ENCODE measurements around the gene THBS2. TPM values are rescaled to one million over a fixed set of nuclear protein-coding genes. Genes with fewer than 3 reads are reported as not detected.

THBS2 gene
- total and polyA plus RNA-seq, 12 donors: 5.2 to 45.9 (median 10.7) TPM

DNA sequence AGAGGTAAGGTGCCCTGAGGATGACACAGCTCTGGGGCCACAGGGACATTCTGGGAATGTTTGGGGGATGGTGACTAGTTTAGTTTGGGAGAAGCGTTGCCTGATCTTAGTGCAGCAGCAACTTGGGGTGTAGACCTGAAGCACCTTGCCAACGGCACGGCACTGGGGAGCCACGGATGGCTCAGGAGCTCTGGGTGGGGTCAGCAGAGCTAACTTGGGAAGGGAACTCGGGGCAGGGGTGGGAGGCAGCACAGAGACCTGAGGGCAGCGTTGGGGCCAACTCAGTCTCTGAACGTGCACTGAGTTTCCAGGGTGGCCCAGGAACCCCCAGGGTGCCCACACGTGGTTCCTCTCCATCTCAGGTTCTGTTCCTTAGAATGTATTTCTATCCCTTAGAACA lies 14.9 kb downstream of the THBS2 start:
- Histone ChIP-seq H3K4me1 (no peaks in the 10 kb centered on the region), H3K36me3 (peaks cover 0 to 34% (median 0%) of the 10 kb centered on the region in 9 donors), H3K9me3 (peaks cover 0 to 8% (median 0%) of the 10 kb centered on the region in 11 donors), H3K27me3 (peaks cover 0 to 17% (median 0%) of the 10 kb centered on the region in 7 donors), H3K4me3 (no peak overlapping the region), H3K27ac (no peak overlapping the region)
- ATAC-seq: no peak
- DNase-seq: no peak
- intact Hi-C loops (cut with DNase I): no loop called here
- TF ChIP-seq, protein P1, sequence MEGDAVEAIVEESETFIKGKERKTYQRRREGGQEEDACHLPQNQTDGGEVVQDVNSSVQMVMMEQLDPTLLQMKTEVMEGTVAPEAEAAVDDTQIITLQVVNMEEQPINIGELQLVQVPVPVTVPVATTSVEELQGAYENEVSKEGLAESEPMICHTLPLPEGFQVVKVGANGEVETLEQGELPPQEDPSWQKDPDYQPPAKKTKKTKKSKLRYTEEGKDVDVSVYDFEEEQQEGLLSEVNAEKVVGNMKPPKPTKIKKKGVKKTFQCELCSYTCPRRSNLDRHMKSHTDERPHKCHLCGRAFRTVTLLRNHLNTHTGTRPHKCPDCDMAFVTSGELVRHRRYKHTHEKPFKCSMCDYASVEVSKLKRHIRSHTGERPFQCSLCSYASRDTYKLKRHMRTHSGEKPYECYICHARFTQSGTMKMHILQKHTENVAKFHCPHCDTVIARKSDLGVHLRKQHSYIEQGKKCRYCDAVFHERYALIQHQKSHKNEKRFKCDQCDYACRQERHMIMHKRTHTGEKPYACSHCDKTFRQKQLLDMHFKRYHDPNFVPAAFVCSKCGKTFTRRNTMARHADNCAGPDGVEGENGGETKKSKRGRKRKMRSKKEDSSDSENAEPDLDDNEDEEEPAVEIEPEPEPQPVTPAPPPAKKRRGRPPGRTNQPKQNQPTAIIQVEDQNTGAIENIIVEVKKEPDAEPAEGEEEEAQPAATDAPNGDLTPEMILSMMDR (IDR thresholded peaks at IDR 0.05): no peak
- 82 to 85% methylated on average over 8 of the region's 8 CpGs for WGBS, 2 donors

DNA sequence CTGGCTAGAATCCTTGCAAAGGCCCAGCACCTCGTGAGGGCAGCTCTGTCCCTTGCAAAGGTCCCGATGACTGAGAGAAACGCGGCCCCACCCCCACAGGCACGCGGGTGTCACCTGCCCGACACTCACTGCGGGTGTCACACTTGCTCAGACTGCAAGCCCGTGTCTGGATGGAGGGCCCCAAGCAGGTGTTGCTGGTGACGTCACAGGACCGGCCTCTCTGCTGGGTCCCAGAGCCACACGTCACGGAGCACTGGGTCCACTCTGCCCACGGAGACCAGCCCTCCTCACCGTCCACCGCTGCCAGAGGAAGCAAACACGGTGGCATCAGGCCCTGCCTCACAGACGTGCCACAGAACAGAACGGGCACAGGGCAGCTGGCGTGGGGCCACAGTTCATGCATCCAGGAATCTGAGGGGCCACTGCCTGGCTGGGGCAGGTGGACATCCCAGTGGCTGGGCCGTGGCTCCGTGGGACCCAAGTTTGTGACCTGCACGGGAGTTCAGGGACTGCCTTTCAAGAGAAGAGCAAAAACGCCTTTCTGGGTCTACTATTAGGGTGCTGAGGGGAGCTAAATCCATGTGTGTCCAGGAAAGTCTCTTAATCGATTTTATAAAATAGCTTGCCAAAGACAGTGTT lies 16.0 kb downstream of the THBS2 start:
- TF ChIP-seq, protein P1 (IDR thresholded peaks at IDR 0.05): no peak
- H3K4me1 ChIP-seq: no peaks in the 10 kb centered on the region
- peaks cover 0 to 17% (median 0%) of the 10 kb centered on the region in 7 donors for H3K27me3 ChIP-seq
- no peak for DNase-seq
- 84 to 86% methylated on average over 25 of the region's 25 CpGs for WGBS, 2 donors
- H3K4me3 ChIP-seq: no peak overlapping the region
- intact Hi-C loops (cut with DNase I): no loop called here
- H3K27ac ChIP-seq: no peak overlapping the region
- peaks cover 0 to 43% (median 0%) of the 10 kb centered on the region in 9 donors for H3K36me3 ChIP-seq
- peaks cover 0 to 16% (median 0%) of the 10 kb centered on the region in 11 donors for H3K9me3 ChIP-seq
- ATAC-seq: no peak

DNA sequence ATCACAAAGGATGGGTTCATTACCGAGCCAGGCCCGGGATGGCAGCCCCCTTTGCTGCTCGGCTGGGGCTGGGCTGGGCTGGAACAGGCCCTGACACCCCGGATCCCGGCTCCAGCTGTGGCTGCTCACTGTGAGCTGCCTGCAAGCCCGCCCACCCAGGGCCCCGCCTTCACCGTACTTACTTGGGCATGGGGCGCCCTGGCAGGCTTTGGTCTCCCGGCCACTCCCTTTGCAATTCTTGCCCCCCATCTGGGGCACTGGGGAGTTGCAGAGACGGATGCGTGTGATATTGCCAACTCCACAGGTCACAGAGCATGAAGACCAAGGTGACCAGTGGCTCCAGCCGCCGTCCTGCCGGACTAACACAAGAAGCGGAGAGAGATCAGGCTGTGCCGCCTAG lies 16.7 kb downstream of the THBS2 start:
- Histone ChIP-seq H3K36me3 (peaks cover 0 to 50% (median 0%) of the 10 kb centered on the region in 9 donors), H3K4me1 (no peaks in the 10 kb centered on the region), H3K4me3 (no peak overlapping the region), H3K9me3 (peaks cover 0 to 16% (median 0%) of the 10 kb centered on the region in 11 donors), H3K27me3 (peaks cover 0 to 14% (median 0%) of the 10 kb centered on the region in 7 donors), H3K27ac (no peak overlapping the region)
- TF ChIP-seq, protein P1 (IDR thresholded peaks at IDR 0.05): no peak
- intact Hi-C loops (cut with DNase I): no loop called here
- DNase-seq: no peak
- no peak for ATAC-seq
- WGBS, 2 donors: 86 to 90% methylated on average over 17 of the region's 17 CpGs

DNA sequence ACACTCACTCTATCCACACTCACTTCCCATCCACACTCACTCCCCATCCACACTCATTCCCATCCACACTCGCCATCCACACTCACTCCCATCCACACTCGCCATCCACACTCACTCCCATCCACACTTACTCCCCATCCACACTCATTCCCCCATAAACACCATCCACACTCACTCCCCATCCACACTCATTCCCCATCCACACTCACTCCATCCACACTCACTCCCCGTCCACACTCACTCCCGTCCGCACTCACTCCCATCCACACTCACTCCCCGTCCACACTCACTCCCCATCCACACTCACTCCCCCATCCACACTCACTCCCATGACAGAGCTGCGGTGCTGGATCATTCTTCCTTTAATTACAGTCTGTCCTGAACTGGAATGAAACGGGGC lies 17.1 kb downstream of the THBS2 start:
- Histone ChIP-seq H3K4me3 (no peak overlapping the region), H3K36me3 (peaks cover 0 to 52% (median 0%) of the 10 kb centered on the region in 9 donors), H3K27ac (no peak overlapping the region), H3K9me3 (peaks cover 0 to 16% (median 0%) of the 10 kb centered on the region in 11 donors), H3K4me1 (no peaks in the 10 kb centered on the region), H3K27me3 (peaks cover 0 to 9% (median 0%) of the 10 kb centered on the region in 7 donors)
- TF ChIP-seq, protein P1 (IDR thresholded peaks at IDR 0.05): no peak
- intact Hi-C loops (cut with DNase I): no loop called here
- 85 to 93% methylated on average over 8 of the region's 8 CpGs for WGBS, 2 donors
- ATAC-seq (no peak), DNase-seq (no peak)

Data from heart right ventricle (tissue), 16 donors.